Measurements from ENCODE around the gene ANO10.

DNA sequence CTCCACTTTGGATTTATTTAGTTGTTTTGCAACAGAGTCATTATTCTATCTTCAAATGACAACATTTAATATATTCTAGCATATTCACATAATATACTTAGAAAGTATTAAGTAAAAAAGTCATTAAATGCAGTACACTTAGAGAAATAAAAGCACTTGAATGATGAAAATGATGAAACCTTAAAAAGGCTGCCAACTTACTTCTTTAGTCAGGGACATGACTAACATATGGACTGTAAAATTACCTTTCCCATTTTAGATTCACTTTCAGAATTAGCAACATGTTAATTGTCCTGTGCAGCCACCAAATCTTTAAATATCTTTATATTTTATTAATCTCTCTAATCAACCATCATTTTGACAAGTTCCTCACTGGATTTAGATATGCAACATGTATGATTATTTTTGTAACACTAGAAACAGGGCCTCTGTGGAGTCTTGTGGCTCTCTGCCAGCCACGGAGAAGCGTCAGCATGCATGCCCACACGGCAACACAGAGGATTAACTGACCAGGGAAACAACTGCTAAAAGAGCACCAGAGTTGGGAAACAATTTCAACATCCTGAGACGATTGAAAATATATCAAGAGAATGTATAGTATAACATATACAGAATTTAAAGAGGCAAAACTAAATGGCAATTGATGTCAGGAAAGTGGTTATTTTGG lies 95.7 kb downstream of the ANO10 start:
- TF ChIP-seq, protein P1, sequence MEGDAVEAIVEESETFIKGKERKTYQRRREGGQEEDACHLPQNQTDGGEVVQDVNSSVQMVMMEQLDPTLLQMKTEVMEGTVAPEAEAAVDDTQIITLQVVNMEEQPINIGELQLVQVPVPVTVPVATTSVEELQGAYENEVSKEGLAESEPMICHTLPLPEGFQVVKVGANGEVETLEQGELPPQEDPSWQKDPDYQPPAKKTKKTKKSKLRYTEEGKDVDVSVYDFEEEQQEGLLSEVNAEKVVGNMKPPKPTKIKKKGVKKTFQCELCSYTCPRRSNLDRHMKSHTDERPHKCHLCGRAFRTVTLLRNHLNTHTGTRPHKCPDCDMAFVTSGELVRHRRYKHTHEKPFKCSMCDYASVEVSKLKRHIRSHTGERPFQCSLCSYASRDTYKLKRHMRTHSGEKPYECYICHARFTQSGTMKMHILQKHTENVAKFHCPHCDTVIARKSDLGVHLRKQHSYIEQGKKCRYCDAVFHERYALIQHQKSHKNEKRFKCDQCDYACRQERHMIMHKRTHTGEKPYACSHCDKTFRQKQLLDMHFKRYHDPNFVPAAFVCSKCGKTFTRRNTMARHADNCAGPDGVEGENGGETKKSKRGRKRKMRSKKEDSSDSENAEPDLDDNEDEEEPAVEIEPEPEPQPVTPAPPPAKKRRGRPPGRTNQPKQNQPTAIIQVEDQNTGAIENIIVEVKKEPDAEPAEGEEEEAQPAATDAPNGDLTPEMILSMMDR (IDR thresholded peaks at IDR 0.05; ENCODE audit: borderline replicate concordance, extremely low read depth, low read length, poor library complexity, severe bottlenecking) = no peak
- no peak for TF ChIP-seq EZH2 (IDR thresholded peaks at IDR 0.05; ENCODE audit: borderline replicate concordance, low read depth, low read length, severe bottlenecking)

All from DND-41 (cell line).